GM18873 (cell line): ENCODE measurements around the gene CCR7.
"Not testable (repeated sequence)": the region's sequence is repeated elsewhere in the genome, so short reads cannot be mapped to it uniquely, and the experiment has no call there.

Experiments used
- ATAC-seq: cut with Tn5 transposase; IDR thresholded peaks from one replicate; pipeline ENCODE4 v1.9.1; 2021; ENCODE audit warnings: mild to moderate bottlenecking, moderate library complexity, moderate number of reproducible peaks; ENCODE audit not compliant: unreplicated experiment, low FRiP score

The CCR7 gene

GRCh38 chr17:40552806-40553693, 12.2 kb downstream of the CCR7 start:
- ATAC-seq, result no peak

GRCh38 chr17:40551879-40552768, 13.1 kb downstream of the CCR7 start:
- no peak for ATAC-seq

- no peak for ATAC-seq
Measured at GRCh38 chr17:40551091-40551878, 14.0 kb downstream of the CCR7 start.

GRCh38 chr17:40550608-40551007, 14.7 kb downstream of the CCR7 start:
- no peak for ATAC-seq

- no peak for ATAC-seq
Measured at GRCh38 chr17:40548982-40549685, 16.1 kb downstream of the CCR7 start.

GRCh38 chr17:40548491-40548981, 16.7 kb downstream of the CCR7 start:
- no peak for ATAC-seq

- ATAC-seq, result no peak
Measured at GRCh38 chr17:40547785-40548478, 17.3 kb downstream of the CCR7 start.

GRCh38 chr17:40547079-40547784, 18.0 kb downstream of the CCR7 start:
- no peak for ATAC-seq

- not testable (repeated sequence) for ATAC-seq
Measured at GRCh38 chr17:40546497-40546896, 18.8 kb downstream of the CCR7 start.

- ATAC-seq, result no peak
Measured at GRCh38 chr17:40545660-40546059, 19.6 kb downstream of the CCR7 start.

GRCh38 chr17:40542558-40543411, 22.5 kb downstream of the CCR7 start:
- no peak for ATAC-seq

- no peak for ATAC-seq
Measured at GRCh38 chr17:40541873-40542557, 23.3 kb downstream of the CCR7 start.

- no peak for ATAC-seq
Measured at GRCh38 chr17:40541060-40541872, 24.0 kb downstream of the CCR7 start.

GRCh38 chr17:40540448-40540847, 24.8 kb downstream of the CCR7 start:
- ATAC-seq, result no peak

GRCh38 chr17:40539711-40540411, 25.4 kb downstream of the CCR7 start:
- no peak for ATAC-seq
